Calu3 (cell line): ENCODE data around the gene MLF2. TPM values are rescaled to one million over a fixed set of nuclear protein-coding genes. Genes with fewer than 3 reads are reported as not detected.

Experiments used
- BruUV-seq: library from RNA; stranded (reverse); fragments of 400-500 nt; replicated peaks from 2 replicates; lab custom pipeline; 2021; lab: Mats Ljungman, UMichigan
- CTCF ChIA-PET: fragments of 300-600 bp; sonication (Branson Sonifier 250); formaldehyde crosslinking; loops from one replicate; lab custom pipeline; 2022; ENCODE audit warnings: antibody characterized with exemption; lab: Charles Lee
- DNase-seq: peaks from one replicate; pipeline ENCODE4 v3.0.0; 2022
- H3K27ac Mint-ChIP-seq: one replicate; pipeline ENCODE4 v1.8.0; 2022; ENCODE audit warnings: mixed read lengths; ENCODE audit not compliant: unreplicated experiment
- H3K27me3 Mint-ChIP-seq: one replicate; pipeline ENCODE4 v1.8.0; 2022; ENCODE audit warnings: mixed read lengths; ENCODE audit not compliant: unreplicated experiment
- H3K36me3 Mint-ChIP-seq: one replicate; pipeline ENCODE4 v1.8.0; 2022; ENCODE audit warnings: mild to moderate bottlenecking, moderate library complexity, mixed read lengths; ENCODE audit not compliant: insufficient read depth, unreplicated experiment
- H3K4me1 Mint-ChIP-seq: one replicate; pipeline ENCODE4 v1.8.0; 2022; ENCODE audit warnings: mild to moderate bottlenecking, low read depth, mixed read lengths; ENCODE audit not compliant: unreplicated experiment
- H3K4me3 Mint-ChIP-seq: one replicate; pipeline ENCODE4 v1.8.0; 2022; ENCODE audit warnings: mild to moderate bottlenecking, low read depth, moderate library complexity, mixed read lengths; ENCODE audit not compliant: unreplicated experiment
- H3K9me3 Mint-ChIP-seq: one replicate; pipeline ENCODE4 v1.8.0; 2022; ENCODE audit warnings: low read depth, mixed read lengths; ENCODE audit not compliant: unreplicated experiment
- CTCF ChIP-seq: fragments of 200-600 bp; IDR thresholded peaks from one replicate; pipeline ENCODE4 v1.8.0; 2022; ENCODE audit warnings: antibody characterized with exemption; ENCODE audit not compliant: unreplicated experiment
- intact Hi-C: fragments of 100-400 bp; cut with micrococcal nuclease; formaldehyde crosslinking; loops from one replicate; pipeline ENCODE4 v1.10.0; 2022; ENCODE audit not compliant: unreplicated experiment
- total RNA-seq: library from RNA; stranded (reverse); gene quantifications from 2 replicates; pipeline ENCODE4 v1.2.3, GENCODE V29; 2022

Gene MLF2
- total RNA-seq, 1 experiment from 2014 or later: 176 TPM

GRCh38 chr12:6787309-6787708 lies 34.4 kb upstream of the MLF2 start:
- intact Hi-C loops: no loop called here
- Mint-ChIP-seq H3K4me3 (no peak overlapping the region), H3K27me3 (peaks cover 50% of the 10 kb centered on the region), H3K9me3 (no peaks in the 10 kb centered on the region), H3K36me3 (no peaks in the 10 kb centered on the region), H3K4me1 (no peaks in the 10 kb centered on the region), H3K27ac (no peak overlapping the region)
- BruUV-seq: no TSS peak
- TF ChIP-seq CTCF: no peak
- DNase-seq: no peak
- CTCF ChIA-PET: interaction anchor here (0.7 kb wide), 2 partner anchors 57 to 130 kb away, joined by 3 to 6 read pairs; no protein-coding TSS in a partner anchor

- TF ChIP-seq CTCF: no peak
- Mint-ChIP-seq H3K4me3 (no peak overlapping the region), H3K27me3 (peaks cover 42% of the 10 kb centered on the region), H3K4me1 (no peaks in the 10 kb centered on the region), H3K36me3 (no peaks in the 10 kb centered on the region), H3K27ac (no peak overlapping the region), H3K9me3 (no peaks in the 10 kb centered on the region)
- CTCF ChIA-PET: no interaction called here
- no TSS peak for BruUV-seq
- intact Hi-C loops: no loop called here
- DNase-seq: no peak
Measured at GRCh38 chr12:6786416-6787094, 33.6 kb upstream of the MLF2 start.

GRCh38 chr12:6784761-6785160 lies 31.8 kb upstream of the MLF2 start:
- intact Hi-C loops: no loop called here
- H3K36me3 Mint-ChIP-seq: no peaks in the 10 kb centered on the region
- CTCF ChIA-PET: no interaction called here
- H3K4me3 Mint-ChIP-seq: no peak overlapping the region
- no peaks in the 10 kb centered on the region for H3K4me1 Mint-ChIP-seq
- DNase-seq: no peak
- peaks cover 32% of the 10 kb centered on the region for H3K27me3 Mint-ChIP-seq
- no peak for TF ChIP-seq CTCF
- no peaks in the 10 kb centered on the region for H3K9me3 Mint-ChIP-seq
- no peak overlapping the region for H3K27ac Mint-ChIP-seq
- no TSS peak for BruUV-seq

- Mint-ChIP-seq H3K27ac (no peak overlapping the region), H3K27me3 (peaks cover 28% of the 10 kb centered on the region), H3K4me1 (peaks cover 4% of the 10 kb centered on the region), H3K36me3 (no peaks in the 10 kb centered on the region), H3K4me3 (no peak overlapping the region), H3K9me3 (no peaks in the 10 kb centered on the region)
- CTCF ChIA-PET: no interaction called here
- TF ChIP-seq CTCF: no peak
- intact Hi-C loops: no loop called here
- no TSS peak for BruUV-seq
- DNase-seq: no peak
Measured at GRCh38 chr12:6784296-6784695, 31.4 kb upstream of the MLF2 start.
